Breast epithelium (tissue), 4 donors: ENCODE data around the gene CCNL2. TPM values are rescaled to one million over a fixed set of nuclear protein-coding genes. Genes with fewer than 3 reads are reported as not detected.

ENCODE experiments used
- DNase-seq, 2 donors: peaks; one replicate each; pipeline ENCODE4 v3.0.0-alpha.2; 2019; ENCODE audit warnings: low spot score in 2 of 2
- H3K27ac ChIP-seq, 2 donors: fragments of 200-600 bp; sonication (generic) in 1 of 2; one replicate each; pipeline ENCODE4 v1.5.1; 2016 to 2019; ENCODE audit warnings: mild to moderate bottlenecking in 1 of 2
- H3K27me3 ChIP-seq, 2 donors: fragments of 200-600 bp; sonication (generic) in 1 of 2; one replicate each; pipeline versions ENCODE4 v1.5.1 to v1.6.0; 2017 to 2019; ENCODE audit warnings: control low read depth in 1 of 2, mild to moderate bottlenecking in 1 of 2
- H3K36me3 ChIP-seq: fragments of 200-600 bp; one replicate; pipeline ENCODE4 v1.5.1; 2019
- H3K4me1 ChIP-seq, 2 donors: fragments of 200-600 bp; sonication (generic); one replicate each; pipeline ENCODE4 v1.5.1; 2016 to 2019; ENCODE audit warnings: control low read depth in 1 of 2
- H3K4me3 ChIP-seq, 3 donors: fragments of 200-600 bp; sonication (generic); 1 replicate in 2 of 3; 2 replicates in 1 of 3; pipeline ENCODE4 v1.5.1; 2016 to 2019; ENCODE audit warnings: mild to moderate bottlenecking in 3 of 3, moderate library complexity in 2 of 3
- H3K9me3 ChIP-seq, 2 donors: fragments of 200-600 bp; sonication (generic) in 1 of 2; one replicate each; pipeline ENCODE4 v1.5.1; 2016 to 2019; ENCODE audit warnings: control low read depth in 1 of 2
- POLR2A ChIP-seq: fragments of 450-650 bp; IDR thresholded peaks from one replicate; pipeline ENCODE4 v1.6.1; 2016; ENCODE audit warnings: antibody characterized with exemption, mild to moderate bottlenecking, moderate library complexity
- POLR2AphosphoS5 ChIP-seq, 3 donors: sonication (generic); formaldehyde crosslinking; IDR thresholded peaks; one replicate each; pipeline ENCODE4 v1.6.1; 2017; ENCODE audit warnings: antibody characterized with exemption in 3 of 3
- intact Hi-C: fragments of 100-400 bp; cut with DNase I; formaldehyde crosslinking; loops from one replicate; pipeline ENCODE4 v1.15.1; 2023; ENCODE audit warnings: low total_unique reads
- total RNA-seq, 3 donors: library from RNA; depleted of rRNA; stranded (reverse); fragments of >200 nt; gene quantifications; one replicate each; pipeline ENCODE4 v1.1.0, GENCODE V29; 2016
- TF ChIP-seq, protein P1 (sequence below), 3 donors: fragments of 450-650 bp; IDR thresholded peaks; one replicate each; pipeline ENCODE4 v1.5.1; 2016 to 2017; ENCODE audit warnings: antibody characterized with exemption in 3 of 3, mild to moderate bottlenecking in 3 of 3, moderate library complexity in 3 of 3

Gene CCNL2
- total RNA-seq, 3 donors from 2014 or later, result 170 to 325 (median 285) TPM

DNA sequence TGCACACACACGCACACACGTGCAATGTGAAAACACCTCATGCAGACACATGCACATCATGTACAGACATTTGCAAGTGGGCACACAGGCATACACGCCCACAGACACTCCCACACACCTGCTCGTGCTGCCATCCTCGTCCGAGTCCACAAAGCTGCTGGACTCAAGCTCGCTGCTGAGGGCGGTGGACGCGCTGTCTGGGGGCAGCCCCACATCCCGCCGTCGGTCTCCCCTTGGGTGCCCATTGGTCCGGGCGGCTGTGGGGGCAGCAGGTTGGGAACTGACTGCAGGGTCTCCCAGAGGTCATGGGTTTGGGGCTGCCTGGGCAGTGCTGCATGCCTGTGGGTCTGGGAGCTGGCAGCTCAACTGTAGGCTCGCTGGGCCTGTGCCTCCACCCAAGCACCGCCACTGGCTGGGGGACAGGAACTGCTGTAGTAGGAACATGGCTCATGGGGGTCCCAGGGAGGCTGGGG, 57.5 kb downstream of the CCNL2 start:
- intact Hi-C loops, result no loop called here
- Histone ChIP-seq H3K4me3 (no peak overlapping the region), H3K4me1 (peaks cover 0 to 18% of the 10 kb centered on the region in 2 donors), H3K36me3 (no peaks in the 10 kb centered on the region), H3K27me3 (no peaks in the 10 kb centered on the region), H3K27ac (no peak overlapping the region), H3K9me3 (no peaks in the 10 kb centered on the region)
- no peak for DNase-seq
- no peak for TF ChIP-seq POLR2A
- TF ChIP-seq, protein P1, sequence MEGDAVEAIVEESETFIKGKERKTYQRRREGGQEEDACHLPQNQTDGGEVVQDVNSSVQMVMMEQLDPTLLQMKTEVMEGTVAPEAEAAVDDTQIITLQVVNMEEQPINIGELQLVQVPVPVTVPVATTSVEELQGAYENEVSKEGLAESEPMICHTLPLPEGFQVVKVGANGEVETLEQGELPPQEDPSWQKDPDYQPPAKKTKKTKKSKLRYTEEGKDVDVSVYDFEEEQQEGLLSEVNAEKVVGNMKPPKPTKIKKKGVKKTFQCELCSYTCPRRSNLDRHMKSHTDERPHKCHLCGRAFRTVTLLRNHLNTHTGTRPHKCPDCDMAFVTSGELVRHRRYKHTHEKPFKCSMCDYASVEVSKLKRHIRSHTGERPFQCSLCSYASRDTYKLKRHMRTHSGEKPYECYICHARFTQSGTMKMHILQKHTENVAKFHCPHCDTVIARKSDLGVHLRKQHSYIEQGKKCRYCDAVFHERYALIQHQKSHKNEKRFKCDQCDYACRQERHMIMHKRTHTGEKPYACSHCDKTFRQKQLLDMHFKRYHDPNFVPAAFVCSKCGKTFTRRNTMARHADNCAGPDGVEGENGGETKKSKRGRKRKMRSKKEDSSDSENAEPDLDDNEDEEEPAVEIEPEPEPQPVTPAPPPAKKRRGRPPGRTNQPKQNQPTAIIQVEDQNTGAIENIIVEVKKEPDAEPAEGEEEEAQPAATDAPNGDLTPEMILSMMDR (IDR thresholded peaks at IDR 0.05), result no peak
- TF ChIP-seq POLR2AphosphoS5 (IDR thresholded peaks at IDR 0.05), result no peak

DNA sequence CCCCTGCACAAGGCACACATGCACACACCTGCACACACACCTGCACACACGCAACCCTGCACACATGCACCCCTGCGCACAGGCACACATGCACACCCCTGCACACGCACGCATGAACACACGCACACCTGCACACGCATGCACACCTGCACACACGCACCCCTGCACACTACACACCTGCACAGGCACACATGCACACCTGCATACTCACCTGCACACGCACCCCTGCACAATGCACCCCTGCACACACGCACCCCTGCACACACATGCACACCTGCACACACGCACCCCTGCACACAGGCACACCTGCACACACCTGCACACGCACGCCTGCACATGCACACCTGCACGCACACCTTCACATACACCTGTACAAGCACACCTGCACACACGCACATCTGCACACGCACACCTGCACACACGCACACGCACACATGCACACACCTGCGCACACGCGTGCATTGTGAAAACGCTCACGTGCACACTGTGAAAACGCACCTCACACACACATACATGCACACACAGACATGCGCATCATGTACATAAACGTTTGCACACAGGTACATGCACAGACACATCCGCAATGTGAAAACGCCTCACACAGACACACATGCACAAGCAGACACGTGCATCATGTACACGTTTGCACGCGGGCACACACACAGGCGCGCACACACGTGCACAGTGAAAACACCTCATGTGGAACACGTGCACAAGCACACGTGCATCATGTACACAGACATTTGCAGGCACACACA, 58.2 kb downstream of the CCNL2 start:
- DNase-seq, result no peak
- H3K27me3 ChIP-seq, result no peaks in the 10 kb centered on the region
- no peak overlapping the region for H3K4me3 ChIP-seq
- TF ChIP-seq, protein P1 (IDR thresholded peaks at IDR 0.05), result no peak
- TF ChIP-seq POLR2A, result no peak
- no peak for TF ChIP-seq POLR2AphosphoS5 (IDR thresholded peaks at IDR 0.05)
- H3K4me1 ChIP-seq, result peaks cover 0 to 12% of the 10 kb centered on the region in 2 donors
- H3K27ac ChIP-seq, result no peak overlapping the region
- H3K36me3 ChIP-seq, result no peaks in the 10 kb centered on the region
- H3K9me3 ChIP-seq, result no peaks in the 10 kb centered on the region
- intact Hi-C loops, result no loop called here

DNA sequence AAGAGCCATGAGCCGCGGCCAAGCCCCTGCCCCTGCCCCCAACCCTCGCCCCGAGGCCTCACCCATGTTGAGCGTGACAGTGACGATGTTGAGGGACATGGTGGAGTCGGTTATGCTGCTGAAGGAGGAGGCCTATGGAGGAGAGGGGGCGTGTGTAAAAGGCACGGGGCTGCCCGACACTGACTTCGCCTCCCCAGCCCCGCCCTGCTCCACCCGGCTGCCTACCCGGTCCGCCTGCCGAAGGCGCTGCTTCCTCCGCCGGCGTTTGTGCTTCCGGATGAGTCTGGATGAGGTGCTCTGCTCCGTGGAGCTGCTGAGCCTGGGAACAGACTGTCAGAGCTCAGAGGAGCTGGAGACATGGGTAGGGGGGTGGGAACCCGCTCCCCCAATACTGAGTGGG, 59.0 kb downstream of the CCNL2 start:
- no peaks in the 10 kb centered on the region for H3K36me3 ChIP-seq
- no peak for TF ChIP-seq POLR2A
- no peak for TF ChIP-seq POLR2AphosphoS5 (IDR thresholded peaks at IDR 0.05)
- TF ChIP-seq, protein P1 (IDR thresholded peaks at IDR 0.05), result no peak
- H3K27me3 ChIP-seq, result no peaks in the 10 kb centered on the region

DNA sequence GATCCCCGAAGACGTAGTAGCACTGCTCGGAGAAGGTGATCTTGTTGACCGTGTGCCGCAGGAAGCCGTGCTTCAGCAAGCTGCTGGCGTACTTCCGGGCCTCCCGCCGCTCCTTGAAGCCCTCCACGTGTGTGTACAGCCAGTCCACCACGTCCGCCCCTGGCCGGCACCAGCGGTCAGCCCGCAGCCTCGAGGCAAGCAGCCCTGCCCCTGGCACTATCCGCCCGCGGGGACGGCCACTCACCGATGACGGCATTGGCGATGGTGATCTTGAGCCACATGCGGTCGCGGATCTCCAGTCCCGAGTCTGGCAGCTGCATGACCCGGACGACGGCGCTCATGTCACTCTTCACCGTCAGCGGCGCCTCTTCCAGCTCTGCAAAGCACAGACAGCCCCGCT, 60.9 kb downstream of the CCNL2 start:
- Histone ChIP-seq H3K4me1 (peaks cover 2 to 5% of the 10 kb centered on the region in 2 donors), H3K36me3 (no peaks in the 10 kb centered on the region), H3K27ac (no peak overlapping the region), H3K4me3 (no peak overlapping the region), H3K27me3 (no peaks in the 10 kb centered on the region), H3K9me3 (no peaks in the 10 kb centered on the region)
- no peak for DNase-seq
- TF ChIP-seq POLR2AphosphoS5 (IDR thresholded peaks at IDR 0.05) (no peak), POLR2A (no peak)
- TF ChIP-seq, protein P1 (IDR thresholded peaks at IDR 0.05), result no peak
- intact Hi-C loops, result no loop called here

More for the DNA sequence above, 59.0 kb downstream of the CCNL2 start:
- no peak for DNase-seq
- Histone ChIP-seq H3K9me3 (no peaks in the 10 kb centered on the region), H3K4me3 (no peak overlapping the region), H3K27ac (no peak overlapping the region), H3K4me1 (peaks cover 0 to 4% of the 10 kb centered on the region in 2 donors)
- intact Hi-C loops, result no loop called here

DNA sequence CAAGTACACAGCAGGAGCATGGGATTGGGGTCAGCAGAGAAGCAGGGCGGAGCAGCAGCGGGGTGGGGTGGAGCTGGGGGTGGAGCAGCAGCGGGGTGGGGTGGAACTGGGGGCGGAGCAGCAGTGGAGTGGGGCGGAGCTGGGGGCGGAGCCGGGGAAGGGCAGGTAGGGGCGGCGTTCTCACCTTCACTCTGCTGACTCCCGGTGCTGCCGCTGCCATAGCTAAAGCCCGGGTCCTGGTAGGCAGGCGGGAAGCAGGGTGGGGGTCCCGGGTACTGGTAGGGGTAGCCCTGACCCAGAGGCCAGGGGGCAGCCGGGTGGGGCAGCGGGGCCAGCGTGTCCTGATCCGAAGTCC, 61.4 kb downstream of the CCNL2 start:
- H3K4me1 ChIP-seq, result peaks cover 7 to 10% of the 10 kb centered on the region in 2 donors
- no peak overlapping the region for H3K27ac ChIP-seq
- H3K9me3 ChIP-seq, result no peaks in the 10 kb centered on the region
- TF ChIP-seq, protein P1 (IDR thresholded peaks at IDR 0.05), result no peak
- no peak for TF ChIP-seq POLR2A
- no peak for TF ChIP-seq POLR2AphosphoS5 (IDR thresholded peaks at IDR 0.05)
- H3K4me3 ChIP-seq, result no peak overlapping the region
- intact Hi-C loops, result no loop called here
- H3K27me3 ChIP-seq, result no peaks in the 10 kb centered on the region
- H3K36me3 ChIP-seq, result no peaks in the 10 kb centered on the region
- no peak for DNase-seq
